Measurements from ENCODE around the gene STAG3. TPM values are rescaled to one million over a fixed set of nuclear protein-coding genes. Genes with fewer than 3 reads are reported as not detected.
A peak's percentile ranks its signal among the peaks of the same experiment; 100 is the strongest.

The STAG3 gene
- total and polyA plus RNA-seq, 10 of the 15 experiments (the other 5 are each of a cell fraction or from before 2014, with no cell fraction given), result 73.0 to 306 (median 120) TPM

DNA sequence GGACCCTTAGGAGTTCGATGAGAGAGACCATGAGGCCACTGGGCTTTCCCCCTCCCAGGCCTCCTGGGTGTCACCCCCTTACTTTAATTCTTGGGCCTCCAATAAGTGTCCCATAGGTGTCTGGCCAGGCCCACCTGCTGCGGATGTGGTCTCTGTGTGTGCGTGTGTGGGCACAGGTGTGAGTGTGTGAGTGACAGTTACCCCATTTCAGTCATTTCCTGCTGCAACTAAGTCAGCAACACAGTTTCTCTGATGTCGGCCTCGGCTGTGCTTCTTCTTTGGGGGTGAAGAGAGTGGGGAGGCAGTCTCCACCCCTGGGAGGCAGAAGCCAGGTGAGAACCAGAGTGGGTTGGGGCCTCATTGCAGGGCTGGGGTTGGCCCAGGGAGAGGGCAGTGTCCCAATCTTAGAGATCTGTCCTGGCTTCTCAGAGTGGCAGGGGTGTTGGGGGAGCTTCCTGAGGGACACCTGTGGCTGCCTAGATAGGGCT, 43.6 kb downstream of the STAG3 start:
- CTCF ChIA-PET, result interaction anchor here (0.7 to 8.2 kb wide), 8 partner anchors 9 to 123 kb away, joined by 3 to 107 read pairs (median 4); partner anchors contain the start of gene GAL3ST4
- H2AFZ ChIP-seq (ENCODE audit: control insufficient read depth, low read depth, low read length), result no peak overlapping the region
- peaks cover 54% of the 10 kb centered on the region for H3K79me2 ChIP-seq (ENCODE audit: control insufficient read depth, insufficient read depth, low read length)
- in situ Hi-C loops (cut with MboI), result no loop called here
- H3K4me1 ChIP-seq (ENCODE audit: control insufficient read depth, insufficient read depth, low read length), result peaks cover 44% of the 10 kb centered on the region
- peak overlapping the region; percentile 87 for H3K9ac ChIP-seq (ENCODE audit: control insufficient read depth, insufficient read depth, low read length)
- no peaks in the 10 kb centered on the region for H3K9me3 ChIP-seq (replicated peaks; ENCODE audit: control insufficient read depth, insufficient read depth, low read length)
- H3K36me3 ChIP-seq (ENCODE audit: control insufficient read depth in 2 of 2, insufficient read depth in 2 of 2, low read length in 1 of 2), result peaks cover 5 to 7% of the 10 kb centered on the region in 2 experiments; a peak in 3 of 4 replicates
- RAD21 ChIA-PET (ENCODE audit: unreplicated experiment), result interaction anchor here (0.9 to 3.5 kb wide), 11 partner anchors 11 to 124 kb away, joined by 3 to 14 read pairs (median 4); partner anchors contain the start of gene LAMTOR4
- ATAC-seq (peak; percentile 60), DNase-seq (ENCODE audit: low read depth, low spot score) (peak; percentile 82), FAIRE-seq (no peak)
- intact Hi-C loops (cut with micrococcal nuclease; ENCODE audit: unreplicated experiment), result no loop called here
- peak overlapping the region; percentile 99 for H3K27ac ChIP-seq (ENCODE audit: control insufficient read depth, insufficient read depth)
- POLR2A ChIA-PET, result interaction anchor here (0.6 to 4.6 kb wide), 10 partner anchors 11 to 186 kb away, joined by 3 to 25 read pairs (median 4); no protein-coding TSS in a partner anchor
- H3K4me3 ChIP-seq, result peak overlapping the region; percentile 63
- 0% methylated on average over 5 of the region's 5 CpGs for WGBS (ENCODE audit: insufficient coverage, insufficient replicate concordance, low lambda C conversion rate, missing lambda C conversion rate)
- H3K4me2 ChIP-seq (ENCODE audit: control insufficient read depth, insufficient read depth), result peak overlapping the region; percentile 88
- H4K20me1 ChIP-seq (ENCODE audit: control insufficient read depth, insufficient read depth), result no peaks in the 10 kb centered on the region
- no peaks in the 10 kb centered on the region for H3K27me3 ChIP-seq (replicated peaks in 1 of 2; ENCODE audit: control insufficient read depth in 2 of 2, insufficient read depth in 2 of 2, low read length in 1 of 2)
- no TSS peak for BruUV-seq (replicated peaks)
- SMC1A ChIA-PET (ENCODE audit: uncharacterized antibody, unreplicated experiment), result interaction anchor here (0.7 to 2.3 kb wide), 8 partner anchors 11 to 187 kb away, joined by 3 to 10 read pairs (median 4); partner anchors contain the start of gene GAL3ST4
- TF ChIP-seq NFYB (IDR thresholded peaks at IDR 0.05; ENCODE audit: insufficient read depth, low read depth, low read length) (no peak), MTA3 (IDR thresholded peaks at IDR 0.05; ENCODE audit: borderline replicate concordance, low read length) (no peak; the same call in 1 of the 2 replicates), RAD51 (IDR thresholded peaks at IDR 0.05) (peak; percentile 56), SIX5 (IDR thresholded peaks at IDR 0.05; ENCODE audit: low read depth, low read length, severe bottlenecking) (no peak), ESRRA (IDR thresholded peaks at IDR 0.05; ENCODE audit: low read length) (peak; percentile 61; the same call in 1 of the 2 replicates), IKZF1 (conservative IDR thresholded peaks at IDR 0.05) (peak; percentile 86), KDM1A (IDR thresholded peaks at IDR 0.05; ENCODE audit: borderline replicate concordance) (no peak), JUND (IDR thresholded peaks at IDR 0.05; ENCODE audit: low read depth, low read length) (0 out of 2 replicates have a peak, but pooled peaks have one; percentile 45), POLR2A (IDR thresholded peaks at IDR 0.05; ENCODE audit: low read depth, low read length) (peak; percentile 84), JUNB (IDR thresholded peaks at IDR 0.05) (peak; percentile 63), YY1 (IDR thresholded peaks at IDR 0.05; ENCODE audit: low read depth, low read length) (peak; percentile 84), RBBP5 (conservative IDR thresholded peaks at IDR 0.05) (no peak), ASH2L (IDR thresholded peaks at IDR 0.05; ENCODE audit: borderline replicate concordance, low read depth) (no peak), RB1 (IDR thresholded peaks at IDR 0.05; ENCODE audit: borderline replicate concordance) (no peak)
- TF ChIP-seq, protein P1, sequence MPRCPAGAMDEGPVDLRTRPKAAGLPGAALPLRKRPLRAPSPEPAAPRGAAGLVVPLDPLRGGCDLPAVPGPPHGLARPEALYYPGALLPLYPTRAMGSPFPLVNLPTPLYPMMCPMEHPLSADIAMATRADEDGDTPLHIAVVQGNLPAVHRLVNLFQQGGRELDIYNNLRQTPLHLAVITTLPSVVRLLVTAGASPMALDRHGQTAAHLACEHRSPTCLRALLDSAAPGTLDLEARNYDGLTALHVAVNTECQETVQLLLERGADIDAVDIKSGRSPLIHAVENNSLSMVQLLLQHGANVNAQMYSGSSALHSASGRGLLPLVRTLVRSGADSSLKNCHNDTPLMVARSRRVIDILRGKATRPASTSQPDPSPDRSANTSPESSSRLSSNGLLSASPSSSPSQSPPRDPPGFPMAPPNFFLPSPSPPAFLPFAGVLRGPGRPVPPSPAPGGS (IDR thresholded peaks at IDR 0.05; ENCODE audit: borderline replicate concordance, insufficient read depth, low read depth, low read length, poor library complexity, severe bottlenecking), result peak; percentile 63
- TF ChIP-seq, protein P2, sequence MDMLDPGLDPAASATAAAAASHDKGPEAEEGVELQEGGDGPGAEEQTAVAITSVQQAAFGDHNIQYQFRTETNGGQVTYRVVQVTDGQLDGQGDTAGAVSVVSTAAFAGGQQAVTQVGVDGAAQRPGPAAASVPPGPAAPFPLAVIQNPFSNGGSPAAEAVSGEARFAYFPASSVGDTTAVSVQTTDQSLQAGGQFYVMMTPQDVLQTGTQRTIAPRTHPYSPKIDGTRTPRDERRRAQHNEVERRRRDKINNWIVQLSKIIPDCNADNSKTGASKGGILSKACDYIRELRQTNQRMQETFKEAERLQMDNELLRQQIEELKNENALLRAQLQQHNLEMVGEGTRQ (IDR thresholded peaks at IDR 0.05; ENCODE audit: borderline replicate concordance, low read depth, low read length), result no peak
- TF ChIP-seq, protein P3, sequence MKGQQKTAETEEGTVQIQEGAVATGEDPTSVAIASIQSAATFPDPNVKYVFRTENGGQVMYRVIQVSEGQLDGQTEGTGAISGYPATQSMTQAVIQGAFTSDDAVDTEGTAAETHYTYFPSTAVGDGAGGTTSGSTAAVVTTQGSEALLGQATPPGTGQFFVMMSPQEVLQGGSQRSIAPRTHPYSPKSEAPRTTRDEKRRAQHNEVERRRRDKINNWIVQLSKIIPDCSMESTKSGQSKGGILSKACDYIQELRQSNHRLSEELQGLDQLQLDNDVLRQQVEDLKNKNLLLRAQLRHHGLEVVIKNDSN (IDR thresholded peaks at IDR 0.05; ENCODE audit: borderline replicate concordance, extremely low read length, insufficient read depth, low read depth, low read length), result no peak
- TF ChIP-seq, protein P4, sequence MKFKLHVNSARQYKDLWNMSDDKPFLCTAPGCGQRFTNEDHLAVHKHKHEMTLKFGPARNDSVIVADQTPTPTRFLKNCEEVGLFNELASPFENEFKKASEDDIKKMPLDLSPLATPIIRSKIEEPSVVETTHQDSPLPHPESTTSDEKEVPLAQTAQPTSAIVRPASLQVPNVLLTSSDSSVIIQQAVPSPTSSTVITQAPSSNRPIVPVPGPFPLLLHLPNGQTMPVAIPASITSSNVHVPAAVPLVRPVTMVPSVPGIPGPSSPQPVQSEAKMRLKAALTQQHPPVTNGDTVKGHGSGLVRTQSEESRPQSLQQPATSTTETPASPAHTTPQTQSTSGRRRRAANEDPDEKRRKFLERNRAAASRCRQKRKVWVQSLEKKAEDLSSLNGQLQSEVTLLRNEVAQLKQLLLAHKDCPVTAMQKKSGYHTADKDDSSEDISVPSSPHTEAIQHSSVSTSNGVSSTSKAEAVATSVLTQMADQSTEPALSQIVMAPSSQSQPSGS (IDR thresholded peaks at IDR 0.05; ENCODE audit: low read length), result peak; percentile 81; the same call in 1 of the 2 replicates
- TF ChIP-seq, protein P5, sequence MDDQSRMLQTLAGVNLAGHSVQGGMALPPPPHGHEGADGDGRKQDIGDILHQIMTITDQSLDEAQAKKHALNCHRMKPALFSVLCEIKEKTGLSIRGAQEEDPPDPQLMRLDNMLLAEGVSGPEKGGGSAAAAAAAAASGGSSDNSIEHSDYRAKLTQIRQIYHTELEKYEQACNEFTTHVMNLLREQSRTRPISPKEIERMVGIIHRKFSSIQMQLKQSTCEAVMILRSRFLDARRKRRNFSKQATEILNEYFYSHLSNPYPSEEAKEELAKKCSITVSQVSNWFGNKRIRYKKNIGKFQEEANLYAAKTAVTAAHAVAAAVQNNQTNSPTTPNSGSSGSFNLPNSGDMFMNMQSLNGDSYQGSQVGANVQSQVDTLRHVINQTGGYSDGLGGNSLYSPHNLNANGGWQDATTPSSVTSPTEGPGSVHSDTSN (IDR thresholded peaks at IDR 0.05; ENCODE audit: insufficient replicate concordance, low read depth, low read length), result peak; percentile 91
